ENCODE results near the gene XCR1.
"Not testable (repeated sequence)": the region's sequence is repeated elsewhere in the genome, so short reads cannot be mapped to it uniquely, and the experiment has no call there.

Gene XCR1

DNA sequence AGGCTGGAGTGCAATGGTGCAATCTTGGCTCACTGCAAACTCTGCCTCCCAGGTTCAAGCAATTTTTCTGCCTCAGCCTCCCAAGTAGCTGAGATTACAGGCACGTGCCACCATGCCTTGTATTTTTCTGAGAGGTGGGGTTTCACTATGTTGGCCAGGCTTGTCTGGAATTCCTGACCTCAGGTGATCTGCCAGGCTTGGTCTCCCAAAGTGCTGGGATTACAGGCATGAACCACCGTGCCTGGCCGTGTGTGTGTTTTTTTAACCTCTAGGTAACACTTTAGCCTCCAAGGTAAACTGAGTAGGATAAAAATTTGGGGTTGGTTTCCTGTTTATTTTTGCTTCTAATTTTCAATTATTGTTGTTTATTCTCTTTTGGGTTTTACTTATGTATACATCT is 10.8 kb upstream of the XCR1 start:
- DNase-seq, result not testable (repeated sequence)

DNA sequence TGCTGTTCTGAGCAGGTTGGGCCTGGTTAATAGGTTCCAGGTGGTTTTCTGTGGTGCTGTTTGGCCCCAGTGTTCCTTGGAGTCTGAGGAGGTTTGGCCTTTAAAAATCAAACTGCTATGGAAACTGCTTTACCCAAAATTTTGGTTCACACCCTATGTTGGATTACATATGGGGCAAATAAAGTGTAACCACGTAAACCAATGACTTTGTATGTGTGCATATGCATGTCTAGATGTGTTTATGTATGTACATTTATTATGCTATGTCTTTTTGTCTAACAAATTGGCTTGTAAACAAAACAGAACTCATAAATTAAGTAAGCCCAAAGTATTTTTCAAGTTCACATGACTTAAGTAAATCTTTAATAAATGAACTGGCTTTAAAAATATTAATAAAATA is 8.9 kb upstream of the XCR1 start:
- no peak for DNase-seq

DNA sequence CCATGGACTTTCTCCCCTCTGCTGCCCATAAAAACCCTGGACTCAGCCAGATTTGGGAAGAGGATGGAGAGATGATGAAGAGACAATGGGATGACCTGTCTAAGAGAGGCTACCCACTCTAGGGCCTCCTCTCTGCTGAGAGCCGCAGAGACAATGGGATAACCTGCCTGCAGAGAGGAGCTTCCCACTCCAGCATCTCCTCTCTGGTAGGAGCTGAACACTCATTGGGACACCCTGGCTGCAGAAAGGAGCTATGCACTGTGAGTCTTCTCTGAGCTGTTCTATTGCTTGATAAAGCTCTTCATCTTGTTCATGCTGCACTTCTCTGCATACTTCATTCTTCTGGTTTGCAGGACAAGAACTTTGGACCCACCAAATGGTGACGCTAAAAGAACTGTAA is 4.5 kb upstream of the XCR1 start:
- DNase-seq, result no peak

DNA sequence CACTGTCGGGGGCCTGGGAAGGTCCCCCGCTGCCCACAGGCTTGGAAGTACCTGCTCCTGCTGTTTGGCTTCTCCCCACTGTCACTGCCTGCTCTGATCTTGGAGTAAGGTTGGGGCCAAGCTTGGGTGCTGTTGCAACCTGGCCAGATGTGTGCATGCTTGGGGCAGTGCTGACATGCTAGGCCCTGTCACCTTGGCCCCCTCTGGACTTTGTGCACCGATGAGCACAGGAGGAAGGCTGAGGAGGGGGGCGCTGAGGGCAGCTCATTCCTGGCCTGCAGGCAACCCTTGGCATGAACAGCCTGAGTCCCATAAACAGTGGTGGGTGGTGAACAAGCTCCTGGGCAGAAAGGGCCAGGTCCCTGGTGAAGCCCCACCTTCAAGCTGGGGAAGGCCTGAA is 4.0 kb upstream of the XCR1 start:
- no peak for DNase-seq

DNA sequence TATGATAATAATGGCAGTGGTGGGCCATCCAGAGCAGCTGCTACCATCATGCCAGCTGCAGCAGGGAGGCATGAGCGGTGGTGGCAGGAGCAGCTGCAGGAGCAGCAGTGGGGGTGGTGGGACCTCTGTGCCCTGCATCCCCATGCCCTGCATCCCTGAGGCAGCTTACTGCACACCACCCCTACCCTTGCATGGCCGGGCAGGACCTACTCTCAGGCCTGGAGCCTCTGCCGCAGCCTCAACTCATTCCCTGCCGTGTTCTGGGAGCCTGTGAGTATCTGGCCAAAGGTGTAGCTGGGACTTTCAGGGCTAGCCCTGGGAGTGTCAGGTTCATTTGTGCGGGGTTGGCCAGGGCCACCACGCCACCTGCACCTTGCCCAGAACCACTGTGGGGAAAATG is 3.3 kb upstream of the XCR1 start:
- no peak for DNase-seq

DNA sequence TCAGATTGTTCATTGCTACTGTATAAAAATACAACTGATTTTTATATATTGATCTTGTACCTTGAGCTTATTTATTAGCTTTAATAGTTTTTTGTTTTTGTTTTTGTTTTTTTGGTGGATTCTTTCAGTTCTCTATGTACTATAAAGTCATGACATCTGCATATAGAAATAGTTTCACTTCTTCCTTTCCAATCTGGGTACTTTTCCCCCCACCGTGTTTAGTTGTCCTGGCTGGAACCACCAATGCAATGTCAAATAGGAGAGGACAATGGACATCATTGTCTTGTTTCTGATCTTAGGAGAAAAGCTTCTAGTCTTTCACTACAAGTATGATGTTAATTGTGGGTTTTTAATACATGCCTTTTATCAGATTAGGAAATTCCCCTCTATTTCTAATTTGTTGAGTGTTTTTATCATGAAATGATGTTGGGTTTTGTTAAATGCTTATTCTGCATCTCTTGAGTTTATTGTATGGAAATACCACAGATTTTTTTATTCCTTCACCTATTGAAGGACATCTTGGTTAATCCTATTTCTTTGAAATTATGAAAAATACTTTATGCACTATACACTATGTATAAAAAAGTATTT is 2.8 kb upstream of the XCR1 start:
- no peak for DNase-seq

DNA sequence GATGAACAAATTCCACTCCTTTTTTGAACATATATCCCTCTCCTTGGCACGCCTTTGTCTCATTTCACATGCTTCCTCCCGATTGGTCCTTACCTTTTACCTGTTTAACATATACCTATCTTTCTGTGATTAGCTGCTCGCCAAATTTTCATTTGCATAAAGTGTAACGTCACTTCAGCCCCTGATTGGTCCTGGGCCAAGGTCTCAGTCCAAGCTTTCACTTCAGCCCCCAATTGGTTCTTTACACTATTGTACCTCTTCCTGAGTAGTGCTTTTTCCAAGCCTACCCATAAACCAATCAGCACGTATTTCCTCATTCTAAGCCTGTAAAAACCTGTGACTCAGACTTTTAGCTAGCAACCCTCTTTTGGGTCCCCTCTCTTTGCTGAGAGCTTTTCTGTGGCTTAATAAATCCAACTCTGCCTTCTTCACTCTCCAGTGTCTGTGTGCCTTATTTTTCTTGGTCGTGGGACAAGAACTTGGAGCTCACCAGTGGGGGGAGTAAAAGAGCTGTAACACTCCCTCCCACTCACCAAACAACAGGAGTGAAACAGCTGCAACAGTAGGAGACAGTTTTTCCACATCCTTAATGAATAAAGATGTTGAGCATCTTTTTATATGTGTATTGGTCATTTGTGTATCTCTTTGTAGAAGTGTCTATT is 584 bp upstream of the XCR1 start:
- DNase-seq, result no peak

DNA sequence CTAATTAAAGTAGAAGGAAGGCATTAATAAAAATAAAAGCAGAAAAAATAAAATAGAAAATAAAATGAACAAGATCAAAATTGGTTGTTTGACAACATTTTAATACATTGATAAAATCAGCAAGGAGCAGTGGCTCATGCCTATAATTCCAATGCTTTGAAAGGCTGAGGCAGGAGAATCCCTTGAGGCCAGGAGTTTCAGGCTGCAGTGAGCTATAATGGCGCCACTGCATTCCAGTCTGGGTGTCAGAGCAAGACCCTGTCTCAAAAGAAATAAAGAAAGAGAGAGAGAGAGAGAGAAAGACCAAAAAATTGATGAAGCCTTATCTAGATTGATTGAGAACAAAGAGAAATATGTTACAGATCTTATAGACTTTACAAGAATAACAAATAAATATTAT is 2.1 kb downstream of the XCR1 start:
- no peak for DNase-seq

DNA sequence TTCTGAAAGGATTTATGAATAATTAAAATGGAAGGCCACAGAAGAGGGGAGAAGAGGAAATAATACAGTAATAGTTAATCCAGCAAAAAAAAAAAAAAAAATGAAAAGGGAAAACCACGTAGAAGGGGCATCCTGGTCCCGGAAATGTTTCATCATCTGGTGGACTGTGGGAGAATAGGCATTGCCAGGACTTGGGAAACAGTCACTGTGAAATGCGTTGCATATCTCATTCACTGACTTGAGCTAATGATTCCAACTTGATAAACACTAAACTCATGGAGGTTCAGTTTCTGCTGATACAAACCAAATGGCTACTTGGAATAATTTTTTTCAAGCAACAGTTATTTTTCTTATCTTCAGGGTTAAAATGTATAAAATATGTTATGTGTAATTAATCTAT is 3.2 kb downstream of the XCR1 start:
- DNase-seq, result no peak

DNA sequence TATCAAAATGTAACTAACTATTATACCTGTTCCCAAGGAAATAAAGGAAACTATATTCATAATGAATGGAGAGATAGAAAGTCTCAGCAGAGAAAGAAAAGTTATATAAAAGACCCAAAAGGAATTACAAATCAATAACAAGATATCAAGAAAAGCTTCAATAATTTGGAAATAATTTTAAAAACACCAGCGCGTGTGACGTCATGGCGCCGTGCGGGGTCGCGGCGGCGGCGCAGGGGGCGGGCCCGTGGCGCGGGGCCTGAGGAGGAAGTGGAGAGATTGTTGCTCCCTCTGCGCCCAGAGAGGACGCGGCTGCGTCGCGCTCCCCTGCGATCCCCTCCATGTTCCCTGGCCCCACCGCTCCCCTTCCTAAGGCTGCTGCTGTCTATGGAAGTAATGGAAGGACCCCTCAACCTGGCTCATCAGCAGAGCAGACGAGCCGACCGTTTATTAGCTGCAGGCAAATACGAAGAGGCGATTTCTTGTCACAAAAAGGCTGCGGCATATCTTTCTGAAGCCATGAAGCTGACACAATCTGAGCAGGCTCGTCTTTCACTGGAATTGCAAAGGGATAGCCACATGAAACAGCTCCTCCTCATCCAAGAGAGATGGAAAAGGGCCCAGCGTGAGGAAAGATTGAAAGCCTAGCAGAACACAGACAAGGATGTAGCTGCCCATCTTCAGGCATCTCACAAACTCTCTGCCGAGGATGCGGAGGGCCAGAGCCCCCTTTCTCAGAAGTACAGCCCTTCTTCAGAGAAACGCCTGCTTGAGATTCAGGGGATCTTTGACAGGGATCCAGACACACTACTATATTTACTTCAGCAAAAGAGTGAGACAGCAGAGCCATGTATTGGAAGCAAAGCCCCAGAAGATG is 4.1 kb downstream of the XCR1 start:
- DNase-seq, result no peak

DNA sequence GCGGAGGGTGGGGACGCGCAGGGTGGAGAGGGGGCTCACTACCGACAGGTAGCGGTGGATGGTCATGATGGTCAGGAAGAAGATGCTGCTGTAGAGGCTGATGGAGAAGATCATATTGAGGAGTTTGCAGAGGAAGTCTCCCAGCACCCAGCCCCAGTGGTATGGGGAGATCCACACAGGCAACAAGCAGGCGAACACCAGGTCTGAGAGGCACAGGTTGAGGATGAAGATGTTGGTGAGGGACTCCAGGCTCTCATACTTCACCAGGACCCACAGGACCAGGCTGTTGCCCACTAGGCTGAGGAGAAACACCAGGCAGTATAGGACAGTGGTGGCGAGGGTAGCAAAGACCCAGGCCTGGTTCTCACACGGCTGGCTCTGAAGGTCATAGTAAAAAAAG is 5.8 kb downstream of the XCR1 start:
- no peak for DNase-seq

DNA sequence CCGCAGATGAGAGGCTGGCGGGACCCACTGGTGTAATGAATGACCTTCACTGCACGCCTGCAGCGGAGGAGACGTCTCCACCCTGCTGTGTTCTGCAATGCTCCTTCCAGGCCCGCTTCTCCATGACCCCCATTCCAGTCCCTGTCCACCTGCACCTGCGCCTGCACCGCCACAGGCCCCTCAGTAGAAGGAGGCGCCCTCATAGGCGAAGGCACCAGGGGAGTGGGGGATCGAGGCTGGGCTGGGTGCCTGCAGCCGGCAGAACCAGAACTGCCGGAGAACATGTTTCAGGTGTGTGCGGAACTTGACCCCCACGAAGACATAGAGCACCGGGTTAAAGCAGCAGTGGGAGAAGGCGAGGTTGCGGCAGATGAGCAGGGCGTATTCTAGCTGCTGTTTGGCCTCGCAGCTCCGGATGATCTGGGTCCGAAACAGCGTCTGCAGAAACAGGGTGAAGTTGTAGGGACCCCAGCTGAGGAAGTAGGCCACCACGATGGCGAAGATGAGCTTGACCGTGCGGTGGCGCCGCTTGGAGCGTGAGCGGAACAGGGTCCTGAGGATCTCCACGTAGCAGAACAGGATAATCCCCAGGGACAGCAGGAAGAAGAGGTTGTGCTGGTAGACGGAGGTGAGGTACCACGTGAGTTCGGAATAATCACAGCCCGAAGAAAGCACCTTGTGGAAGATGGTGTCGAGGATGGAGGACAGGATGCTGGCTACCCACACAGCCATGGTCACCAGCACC is 6.3 kb downstream of the XCR1 start:
- no peak for DNase-seq

DNA sequence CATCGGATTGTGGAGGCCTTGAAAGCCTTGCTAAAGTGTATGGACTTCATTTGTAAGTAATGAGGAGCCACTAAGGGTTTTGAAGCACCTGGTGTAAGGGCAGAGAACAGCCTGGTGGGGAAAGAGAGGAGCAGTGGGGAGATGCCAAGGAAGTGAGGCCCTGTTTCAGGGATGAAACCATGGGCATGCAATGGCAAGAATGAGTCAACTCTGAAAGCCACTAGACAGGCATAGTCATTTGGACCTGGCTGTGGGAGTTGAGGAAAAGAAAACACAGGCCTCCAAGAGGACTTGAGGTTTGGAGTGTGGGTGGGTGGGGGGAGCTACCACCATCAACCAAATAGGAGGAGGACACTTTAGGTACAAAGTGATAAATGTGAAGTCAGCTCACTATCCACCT is 7.6 kb downstream of the XCR1 start:
- DNase-seq, result no peak

DNA sequence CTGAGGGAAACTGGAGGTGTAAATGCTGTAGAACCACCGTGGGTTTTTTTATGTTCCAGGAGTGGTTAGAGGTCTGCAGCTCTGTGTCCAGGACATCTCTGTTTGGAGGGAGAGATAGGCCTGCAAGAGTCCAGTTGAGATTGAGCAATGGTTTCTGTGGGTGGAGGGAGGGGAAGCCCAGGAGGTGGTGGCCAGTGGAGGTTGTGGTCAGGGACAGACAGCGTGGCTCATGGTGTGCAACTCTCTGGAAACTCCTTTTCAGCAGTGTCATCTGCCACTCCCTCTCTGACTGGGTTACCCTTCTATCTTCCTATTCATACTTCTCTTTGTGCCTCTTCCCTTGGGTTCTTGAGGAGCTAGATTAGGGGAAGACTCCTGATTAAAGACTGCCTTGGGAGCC is 9.6 kb downstream of the XCR1 start:
- no peak for DNase-seq

DNA sequence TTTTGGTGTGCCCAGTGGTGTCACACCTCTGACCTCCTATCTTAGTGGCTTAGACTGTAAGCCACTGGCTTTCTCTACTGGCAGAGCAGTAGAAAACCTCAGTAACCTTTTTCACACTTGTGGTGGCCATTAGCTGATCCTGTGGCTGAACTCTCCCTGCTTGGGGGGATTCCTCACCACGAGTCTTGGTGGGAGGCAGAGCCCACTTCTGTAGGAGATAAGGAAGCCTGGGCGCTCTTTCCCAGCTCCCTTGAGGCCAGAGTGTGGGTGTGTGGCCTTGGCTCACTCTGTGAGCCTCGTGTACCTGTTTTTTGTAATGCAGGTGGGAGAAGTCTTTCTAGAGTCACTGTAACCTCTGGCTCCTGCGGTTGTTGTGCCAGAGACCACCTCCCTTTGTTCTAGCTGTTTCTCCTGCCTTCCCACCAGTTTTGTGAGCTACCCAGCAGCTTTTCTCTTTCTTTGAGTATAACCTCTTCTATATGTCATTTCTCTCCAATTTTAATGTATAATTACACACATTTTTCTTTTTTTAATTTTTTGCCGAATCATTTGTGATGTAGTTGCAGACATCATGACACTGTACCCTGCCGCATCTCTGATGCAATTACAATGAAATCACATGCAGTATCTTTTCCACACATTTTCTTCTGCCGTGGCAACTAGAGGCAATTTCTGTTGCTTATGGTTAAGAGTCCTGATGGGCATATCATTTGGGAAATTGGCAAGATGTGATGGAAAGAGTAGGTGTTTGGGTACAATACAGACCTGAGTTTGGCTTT is 13.8 kb downstream of the XCR1 start:
- DNase-seq, result no peak

DNA sequence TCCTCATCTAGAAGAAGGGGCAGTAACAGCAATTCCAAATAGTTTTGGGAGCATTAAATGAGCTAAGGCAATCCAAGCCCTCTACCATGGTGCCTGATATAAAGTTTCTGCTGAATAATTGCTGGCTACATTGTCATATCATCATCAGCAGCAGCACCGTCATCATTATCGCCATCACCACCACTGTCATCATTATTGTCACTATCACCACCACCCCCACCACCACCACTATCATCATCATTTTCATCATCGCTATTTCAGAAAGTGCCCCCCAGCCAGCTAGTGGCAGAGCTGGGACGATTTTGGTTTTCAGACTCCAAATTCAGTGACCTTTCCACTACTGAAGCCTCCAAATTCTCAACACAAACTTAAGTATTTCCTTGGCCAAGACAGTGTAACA is 15.0 kb downstream of the XCR1 start:
- no peak for DNase-seq

DNA sequence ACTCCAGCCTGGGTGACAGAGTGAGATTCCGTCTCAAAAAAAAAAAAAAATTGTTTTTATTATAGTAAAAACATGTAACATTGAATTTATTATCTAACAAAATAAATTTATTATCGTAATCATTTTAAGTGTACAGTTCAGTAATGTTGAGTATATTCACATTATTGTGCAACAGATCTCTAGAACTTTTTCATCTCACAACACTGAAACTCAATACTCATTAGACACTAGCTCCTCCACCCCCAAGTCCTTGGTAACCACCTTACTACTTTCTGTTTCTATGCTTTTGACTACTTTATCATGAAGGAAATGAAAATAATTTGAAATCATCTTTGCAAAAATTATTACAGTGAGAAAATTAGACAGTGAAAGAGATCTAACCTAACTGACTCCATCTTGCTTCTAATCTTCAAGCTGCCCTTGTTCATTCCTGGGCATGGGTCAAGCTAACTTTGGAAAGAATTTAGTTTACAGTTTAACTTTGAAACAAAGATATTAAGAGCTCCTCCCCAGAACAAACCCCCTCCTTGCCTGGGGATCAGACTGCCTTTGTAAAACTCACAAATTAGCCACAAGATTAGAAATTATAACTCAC is 16.7 kb downstream of the XCR1 start:
- no peak for DNase-seq

DNA sequence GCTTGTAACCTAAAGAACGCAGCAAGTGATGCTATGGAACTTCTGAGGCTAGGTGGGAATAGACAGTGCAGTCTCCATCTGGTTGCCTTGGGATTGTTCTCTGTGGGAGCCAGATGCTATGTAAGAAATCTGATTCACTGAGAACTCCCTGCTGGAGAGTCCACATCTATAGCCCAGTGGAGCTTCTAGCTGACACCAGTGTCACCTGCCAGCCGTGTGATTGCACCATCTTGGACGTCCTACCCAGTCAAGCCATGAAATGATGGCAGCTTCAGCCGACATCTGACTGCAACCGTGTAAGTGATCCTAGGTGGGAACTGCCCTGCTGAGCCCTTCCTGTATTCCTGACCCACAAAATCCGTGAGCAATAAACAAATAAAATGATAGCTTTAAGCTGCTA is 19.2 kb downstream of the XCR1 start:
- no peak for DNase-seq

DNA sequence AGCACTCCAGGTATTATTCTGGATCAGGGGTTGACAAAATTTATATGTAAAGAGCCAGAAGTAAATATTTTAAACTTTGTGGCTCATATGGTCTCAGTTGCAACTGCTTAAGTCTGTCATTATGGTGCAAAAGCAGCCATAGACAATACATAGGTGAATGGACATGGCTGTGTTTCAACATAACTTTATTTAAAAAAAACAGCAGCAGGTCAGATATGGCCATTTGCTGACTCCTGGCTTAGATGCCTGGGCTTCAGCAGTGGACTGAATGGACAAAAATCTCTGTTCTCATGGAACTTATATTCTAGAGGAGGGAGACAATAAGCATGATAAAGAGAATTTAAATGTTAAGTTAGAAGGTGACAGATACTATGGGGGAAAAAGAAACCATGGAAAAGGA is 20.0 kb downstream of the XCR1 start:
- no peak for DNase-seq

DNA sequence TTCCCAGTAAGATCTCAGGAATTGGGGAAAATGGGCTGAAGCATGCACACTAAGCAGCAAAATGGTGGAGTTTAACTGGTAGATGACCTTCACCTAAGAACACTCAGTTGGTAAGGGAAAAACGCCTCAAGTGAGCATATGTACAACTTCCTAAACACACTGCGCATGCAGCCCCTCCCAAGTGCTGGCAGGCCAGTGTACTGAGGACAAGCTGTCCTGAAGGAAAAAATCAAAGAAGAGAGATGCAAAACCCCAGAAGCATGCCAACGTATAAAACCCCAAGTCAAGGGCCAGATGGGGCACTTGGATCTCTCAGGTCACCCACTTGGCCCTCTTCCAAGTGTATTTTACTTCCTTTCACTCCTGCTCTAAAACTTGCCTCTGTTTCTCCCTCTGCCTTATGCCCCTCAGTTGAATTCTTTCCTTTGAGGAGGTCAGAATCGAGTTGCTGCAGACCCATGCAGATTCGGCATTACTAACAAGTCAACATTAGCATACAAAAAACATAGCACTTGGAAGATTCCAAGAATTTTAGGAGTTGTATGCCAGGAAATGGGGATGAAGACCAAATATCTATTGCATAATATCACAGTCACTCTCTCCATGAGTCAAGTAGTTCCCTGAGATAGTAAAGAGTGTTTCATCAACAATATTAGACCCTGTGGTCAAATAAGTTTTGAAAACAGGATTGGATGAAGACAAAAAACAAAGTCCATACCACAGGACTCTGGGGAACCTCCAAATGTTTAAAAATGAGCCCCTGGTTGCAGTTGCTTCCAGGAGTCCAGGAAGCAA is 20.8 kb downstream of the XCR1 start:
- peak; percentile 60 for DNase-seq

DNA sequence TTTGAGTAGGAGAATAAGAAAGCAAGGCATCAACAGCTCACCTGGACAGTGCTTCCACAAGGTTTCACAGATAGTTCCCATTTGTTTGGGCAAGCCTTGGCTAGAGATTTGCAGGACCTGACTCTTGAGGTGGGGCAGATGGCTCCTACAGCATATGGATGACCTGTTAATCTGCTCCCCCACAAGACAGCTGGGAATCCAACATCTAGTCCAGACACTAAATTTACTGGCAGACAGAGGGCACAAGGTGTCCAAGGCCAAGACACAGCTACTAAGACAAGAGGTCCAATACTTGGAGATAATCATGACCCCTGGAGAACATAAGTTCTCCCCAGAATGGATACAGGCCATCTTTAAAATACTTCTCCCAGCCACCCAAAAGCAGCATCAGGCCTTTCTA is 23.6 kb downstream of the XCR1 start:
- DNase-seq, result not testable (repeated sequence)

DNA sequence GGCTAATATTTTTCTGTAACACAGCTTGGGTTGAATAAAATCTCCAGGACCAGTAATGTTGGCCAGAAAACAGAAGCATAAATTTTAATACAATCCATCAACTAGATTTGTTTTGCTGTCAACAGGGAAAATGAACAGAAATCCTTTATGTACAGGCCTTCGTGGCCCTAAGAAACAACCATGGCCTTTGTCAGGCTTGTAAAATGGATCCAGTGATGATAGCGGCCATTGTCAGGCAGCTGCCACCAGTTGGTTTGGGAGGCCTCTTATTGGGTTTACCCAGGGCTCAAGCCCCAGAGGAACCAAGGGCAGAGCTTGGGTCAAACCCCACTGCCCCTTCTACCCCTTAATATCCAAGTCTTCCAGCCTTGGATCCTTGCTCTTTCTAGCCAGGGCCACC is 26.1 kb downstream of the XCR1 start:
- DNase-seq, result no peak
